Activated CD8-positive, alpha-beta T cell treated with anti-CD3 and anti-CD28 coated beads, Interleukin-2, amount 10 ng/mL, durations not matched to agents 7 days and 5 days (primary cell): ENCODE measurements around the gene FCN3. TPM values are rescaled to one million over a fixed set of nuclear protein-coding genes. Genes with fewer than 3 reads are reported as not detected.

Experiments used
- ATAC-seq: fragments of 150-1000 bp; cut with Tn5 transposase; one replicate; pipeline ENCODE4 v1.10.0; 2021; ENCODE audit warnings: moderate library complexity
- CTCF ChIA-PET: fragments of 350-600 bp; sonication (Branson Sonifier 250); formaldehyde crosslinking; loops from one replicate; lab custom pipeline; 2021; ENCODE audit warnings: antibody characterized with exemption; lab: Charles Lee
- POLR2A ChIA-PET: fragments of 350-600 bp; sonication (Branson Sonifier 250); formaldehyde crosslinking; loops from one replicate; lab custom pipeline; 2021; ENCODE audit warnings: antibody characterized with exemption; lab: Charles Lee
- DNase-seq: peaks from one replicate; pipeline ENCODE4 v3.0.0-alpha.2; 2020
- H3K27ac Mint-ChIP-seq: one replicate; pipeline ENCODE4 v1.8.0; 2021; ENCODE audit warnings: mild to moderate bottlenecking, mixed read lengths
- H3K27me3 Mint-ChIP-seq: one replicate; pipeline ENCODE4 v1.8.0; 2021; ENCODE audit warnings: low read depth, mixed read lengths
- H3K36me3 Mint-ChIP-seq: one replicate; pipeline ENCODE4 v1.8.0; 2021; ENCODE audit warnings: low read depth, mixed read lengths
- H3K4me1 Mint-ChIP-seq: one replicate; pipeline ENCODE4 v1.8.0; 2021; ENCODE audit warnings: low read depth, mixed read lengths
- H3K4me3 Mint-ChIP-seq: one replicate; pipeline ENCODE4 v1.8.0; 2021; ENCODE audit warnings: mild to moderate bottlenecking, mixed read lengths
- H3K9me3 Mint-ChIP-seq: one replicate; pipeline ENCODE4 v1.8.0; 2022; ENCODE audit warnings: mixed read lengths; ENCODE audit not compliant: insufficient read depth
- total RNA-seq, 2 experiments: library from RNA; stranded (reverse); gene quantifications; one replicate each; pipeline ENCODE4 v1.2.3, GENCODE V29; 2021

FCN3 gene
- total RNA-seq, 2 experiments from 2014 or later, result not detected

- DNase-seq, result no peak
- H3K4me1 Mint-ChIP-seq, result no peaks in the 10 kb centered on the region
- peak overlapping the region; percentile 20 for H3K27ac Mint-ChIP-seq
- H3K36me3 Mint-ChIP-seq, result no peaks in the 10 kb centered on the region
- POLR2A ChIA-PET, result no interaction called here
- ATAC-seq, result no peak
- no peaks in the 10 kb centered on the region for H3K9me3 Mint-ChIP-seq
- peaks cover 7% of the 10 kb centered on the region for H3K27me3 Mint-ChIP-seq
- no peak overlapping the region for H3K4me3 Mint-ChIP-seq
- CTCF ChIA-PET, result interaction anchor here (1.1 kb wide), 1 partner anchor 83 kb away, joined by 6 read pairs; no protein-coding TSS in a partner anchor
These were observed 5.0 kb upstream of the FCN3 start for GRCh38 chr1:27379564-27380122.

DNA sequence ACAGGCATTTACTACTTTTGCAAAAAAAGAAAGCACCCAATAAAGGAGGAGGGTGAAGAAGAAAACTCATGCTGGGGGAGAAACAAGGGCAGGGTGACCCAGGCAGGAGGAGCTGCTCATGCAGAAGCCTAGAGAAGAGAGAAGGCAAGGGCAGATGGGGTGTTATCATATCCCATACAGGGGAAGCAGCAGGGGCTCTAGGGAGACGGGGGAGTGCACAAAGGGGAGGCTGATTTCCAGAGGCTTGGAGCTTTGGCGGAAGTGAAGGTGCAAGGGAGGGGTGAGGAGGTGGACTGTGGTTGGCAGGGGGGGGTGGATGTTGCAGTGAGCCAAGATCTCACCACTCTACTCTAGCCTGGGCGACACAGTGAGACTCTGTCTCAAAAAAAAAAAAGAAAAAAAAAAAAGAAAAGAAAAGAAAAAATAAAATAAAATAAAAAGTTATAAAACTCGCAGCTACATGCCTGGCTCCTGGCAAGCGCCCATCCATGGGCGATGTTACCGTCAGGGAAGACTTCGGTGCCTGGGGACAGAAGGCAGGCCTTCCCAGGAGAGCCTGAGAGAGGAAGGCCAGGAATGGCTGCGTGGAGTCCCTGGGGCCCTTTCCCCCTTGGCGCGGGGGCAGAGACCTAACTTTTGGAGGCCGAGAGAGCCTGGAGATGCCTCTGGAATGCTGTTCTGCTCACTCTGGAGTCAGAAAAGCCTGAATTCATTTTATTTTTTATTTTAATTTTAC, 3.3 kb upstream of the FCN3 start:
- DNase-seq (no peak), ATAC-seq (no peak)
- Mint-ChIP-seq H3K27ac (no peak overlapping the region), H3K9me3 (no peaks in the 10 kb centered on the region), H3K27me3 (peaks cover 11% of the 10 kb centered on the region), H3K4me1 (no peaks in the 10 kb centered on the region), H3K36me3 (no peaks in the 10 kb centered on the region), H3K4me3 (no peak overlapping the region)
- CTCF ChIA-PET, result interaction anchor here (0.9 to 1.5 kb wide), 4 partner anchors 10 to 45 kb away, joined by 3 to 6 read pairs (median 4); partner anchors contain the start of gene MAP3K6
- POLR2A ChIA-PET, result interaction anchor here (0.7 kb wide), 1 partner anchor 22 kb away, joined by 3 read pairs; no protein-coding TSS in a partner anchor

DNA sequence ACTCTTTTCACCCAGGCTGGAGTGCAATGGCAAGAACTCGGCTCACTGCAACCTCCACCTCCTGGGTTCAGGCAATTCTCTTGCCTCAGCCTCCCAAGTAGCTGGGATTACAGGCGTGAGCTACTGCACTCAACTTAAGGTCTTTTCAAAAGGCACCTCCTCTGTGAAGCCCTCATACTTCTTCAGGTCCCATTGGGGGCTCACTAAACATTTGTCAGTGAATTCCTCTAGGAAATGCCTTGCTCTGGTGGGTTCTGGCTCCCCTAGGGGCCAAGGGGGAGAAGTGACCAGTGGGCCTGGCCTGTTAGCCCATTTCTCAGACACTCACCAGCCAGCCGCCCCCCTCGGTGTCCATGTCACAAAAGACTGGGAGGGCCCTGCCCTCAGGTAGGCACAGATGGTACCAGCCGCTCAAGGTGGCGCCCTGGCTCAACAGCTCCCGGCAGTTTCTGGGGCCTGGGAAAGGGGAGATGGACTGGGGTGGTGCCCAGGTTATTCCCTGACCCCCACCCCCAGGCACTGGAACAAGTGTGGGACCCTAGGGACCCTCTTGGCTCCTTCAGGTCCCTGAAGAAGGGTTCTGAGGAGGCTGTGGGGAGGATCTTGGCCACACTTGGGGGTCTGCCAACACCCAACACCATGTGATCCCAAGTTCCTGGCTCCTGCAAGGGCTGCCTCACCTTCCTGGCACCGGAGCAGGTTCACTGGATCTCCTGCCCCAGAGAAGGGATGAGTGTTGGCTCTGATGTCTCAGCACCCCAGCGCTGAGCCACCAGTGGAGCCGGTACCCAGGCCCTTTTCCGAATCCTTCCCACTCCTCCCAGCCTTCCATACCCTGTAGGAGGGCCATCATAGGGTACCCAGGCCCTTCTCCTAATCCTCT, 1.6 kb downstream of the FCN3 start:
- Mint-ChIP-seq H3K36me3 (no peaks in the 10 kb centered on the region), H3K9me3 (no peaks in the 10 kb centered on the region), H3K27me3 (peaks cover 4% of the 10 kb centered on the region), H3K4me1 (peaks cover 18% of the 10 kb centered on the region), H3K27ac (no peak overlapping the region), H3K4me3 (no peak overlapping the region)
- ChIA-PET CTCF (interaction anchor here (1.3 to 2.6 kb wide), 3 partner anchors 9 to 16 kb away, joined by 4 to 22 read pairs (median 4); no protein-coding TSS in a partner anchor), POLR2A (no interaction called here)
- ATAC-seq (no peak), DNase-seq (no peak)

DNA sequence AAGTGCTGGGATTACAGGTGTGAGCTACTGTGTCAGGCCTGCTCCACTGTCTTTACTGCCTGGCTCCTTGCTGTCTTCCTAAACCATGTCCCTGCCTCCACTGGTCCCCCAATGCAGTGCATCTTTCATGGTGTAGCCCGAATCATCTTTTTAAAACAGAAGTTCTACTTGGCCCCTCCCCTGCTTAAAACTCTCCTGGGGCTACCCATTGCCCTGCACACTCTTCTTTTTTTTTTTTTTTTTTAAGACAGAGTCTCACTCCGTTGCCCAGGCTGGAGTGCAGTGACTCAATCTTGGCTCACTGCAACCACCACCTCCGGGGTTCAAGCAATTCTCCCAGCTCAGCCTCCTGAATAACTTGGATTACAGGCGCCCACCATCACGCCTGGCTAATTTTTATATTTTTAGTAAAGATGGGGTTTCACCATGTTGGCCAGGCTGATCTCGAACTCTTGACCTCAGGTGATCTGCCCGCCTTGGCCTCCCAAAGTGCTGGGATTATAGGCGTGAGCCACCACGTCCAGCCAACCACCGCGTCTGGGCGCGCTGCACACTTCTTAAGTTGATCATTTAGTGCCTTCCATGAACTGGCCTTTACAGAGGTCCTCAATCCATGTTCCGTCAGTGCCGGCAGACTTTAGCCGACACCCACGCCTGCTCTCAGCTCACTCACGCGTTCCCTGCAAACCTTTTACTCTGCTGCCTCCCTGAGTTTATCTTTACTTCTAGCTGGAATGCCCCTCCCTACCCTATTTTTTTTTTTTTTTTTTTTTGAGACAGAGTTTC, 2.4 kb downstream of the FCN3 start:
- Mint-ChIP-seq H3K4me1 (peaks cover 24% of the 10 kb centered on the region), H3K27me3 (peaks cover 4% of the 10 kb centered on the region), H3K27ac (no peak overlapping the region), H3K36me3 (no peaks in the 10 kb centered on the region), H3K4me3 (no peak overlapping the region), H3K9me3 (no peaks in the 10 kb centered on the region)
- DNase-seq (no peak), ATAC-seq (no peak)
- CTCF ChIA-PET, result interaction anchor here (1.0 to 2.6 kb wide), 4 partner anchors 10 to 15 kb away, joined by 4 to 22 read pairs (median 4); no protein-coding TSS in a partner anchor
- POLR2A ChIA-PET, result no interaction called here

- Mint-ChIP-seq H3K27me3 (peaks cover 4% of the 10 kb centered on the region), H3K27ac (no peak overlapping the region), H3K4me1 (peaks cover 47% of the 10 kb centered on the region), H3K9me3 (no peaks in the 10 kb centered on the region), H3K4me3 (no peak overlapping the region), H3K36me3 (no peaks in the 10 kb centered on the region)
- ChIA-PET CTCF (interaction anchor here (0.7 to 2.6 kb wide), 5 partner anchors 12 to 324 kb away, joined by 3 to 15 read pairs (median 3); no protein-coding TSS in a partner anchor), POLR2A (interaction anchor here (0.8 kb wide), 1 partner anchor 25 kb away, joined by 3 read pairs; no protein-coding TSS in a partner anchor)
- no peak for ATAC-seq
- no peak for DNase-seq
These were observed 5.6 kb downstream of the FCN3 start for GRCh38 chr1:27368869-27369582.

DNA sequence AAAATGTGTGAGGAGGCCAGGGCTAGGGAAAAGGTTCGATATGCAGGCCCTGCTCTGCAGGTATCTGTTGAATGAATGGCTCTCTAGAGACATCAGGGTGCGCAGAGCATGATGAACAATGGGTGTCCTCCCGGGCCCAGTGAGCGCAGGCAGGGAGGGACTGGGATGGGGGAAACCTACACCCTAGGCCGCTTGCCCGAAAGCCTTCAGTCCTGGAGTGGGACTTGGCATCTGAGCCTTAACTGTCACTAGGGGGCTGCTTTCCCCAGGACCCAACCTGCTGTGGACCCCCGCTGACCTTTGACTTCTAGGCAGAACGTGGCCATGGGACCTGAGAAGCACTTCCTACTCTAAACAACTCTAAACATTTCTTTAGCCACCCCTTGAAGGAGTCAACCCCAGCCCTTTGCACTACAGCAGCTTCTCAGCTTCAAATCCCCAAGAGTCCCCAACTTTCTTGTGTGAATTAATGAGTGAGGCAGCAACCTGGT, 7.4 kb downstream of the FCN3 start:
- DNase-seq (no peak), ATAC-seq (no peak)
- Mint-ChIP-seq H3K9me3 (no peaks in the 10 kb centered on the region), H3K27me3 (no peaks in the 10 kb centered on the region), H3K4me3 (peak overlapping the region; percentile 66), H3K27ac (peak overlapping the region; percentile 3), H3K4me1 (peaks cover 53% of the 10 kb centered on the region), H3K36me3 (no peaks in the 10 kb centered on the region)
- POLR2A ChIA-PET, result interaction anchor here (1.0 kb wide), 1 partner anchor 24 kb away, joined by 3 read pairs; no protein-coding TSS in a partner anchor
- CTCF ChIA-PET, result interaction anchor here (0.7 to 3.6 kb wide), 18 partner anchors 9 to 239 kb away, joined by 3 to 58 read pairs (median 6); no protein-coding TSS in a partner anchor

DNA sequence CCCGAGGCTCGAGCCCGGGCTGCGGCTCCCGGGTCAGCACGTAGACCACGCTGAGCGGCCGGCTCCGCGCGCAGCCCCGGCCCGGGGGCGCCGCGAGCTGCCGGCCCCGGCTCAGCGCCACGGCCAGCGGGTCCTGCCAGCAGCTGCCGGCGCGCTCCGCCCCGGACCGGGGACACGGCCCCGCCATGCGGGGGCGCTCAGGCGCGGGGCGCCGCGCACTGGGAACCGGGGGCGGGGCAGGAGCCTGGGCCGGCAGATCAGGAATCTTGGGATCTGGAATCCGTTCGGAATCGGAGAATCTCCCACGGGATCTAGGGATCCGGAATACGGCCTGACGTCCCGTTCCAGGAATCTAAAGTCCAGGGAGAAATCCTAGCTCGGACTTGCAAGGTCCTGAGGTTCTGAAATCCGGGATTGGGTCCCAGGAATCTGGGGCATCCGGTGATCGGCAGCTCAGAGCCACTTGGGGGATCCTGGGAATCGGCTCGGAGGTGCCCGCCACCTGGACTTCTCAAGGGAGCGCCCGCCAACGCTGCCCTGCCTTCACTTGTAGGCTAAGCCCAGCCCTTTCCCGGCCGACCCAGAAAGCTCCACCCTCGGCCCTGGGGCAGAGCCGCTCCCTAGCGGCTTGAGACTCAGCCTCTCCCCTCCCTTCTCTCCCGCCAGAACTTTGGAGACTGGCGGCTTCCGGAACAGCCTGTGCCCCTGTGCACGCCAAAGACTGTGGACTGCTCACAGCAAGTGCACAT, 8.0 kb downstream of the FCN3 start, which contains the start of gene MAP3K6:
TSS of gene MAP3K6 (minus strand) at position 551 of the 749 bp plus-strand sequence. CDS start at position 187, 364 bp downstream.
- peak; percentile 52 for ATAC-seq

DNA sequence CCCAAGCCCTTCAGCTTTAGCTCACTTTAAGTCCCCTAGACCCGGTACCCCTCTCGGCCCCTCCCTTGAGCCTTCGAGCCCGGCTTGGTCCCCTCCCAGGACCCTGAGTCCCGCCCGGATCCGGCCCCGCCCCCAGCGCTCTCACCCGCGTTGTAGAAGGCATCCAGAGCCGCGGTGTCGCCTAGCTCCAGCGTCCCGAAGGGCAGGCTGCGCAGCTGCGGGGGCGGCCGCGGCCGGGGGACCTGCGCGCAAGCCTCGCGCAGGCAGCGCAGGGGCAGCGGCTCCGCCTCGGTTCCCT, 8.6 kb downstream of the FCN3 start:
- no peaks in the 10 kb centered on the region for H3K36me3 Mint-ChIP-seq
- H3K4me1 Mint-ChIP-seq, result peaks cover 55% of the 10 kb centered on the region
- CTCF ChIA-PET, result interaction anchor here (0.7 to 3.6 kb wide), 25 partner anchors 9 to 297 kb away, joined by 3 to 58 read pairs (median 5); partner anchors contain the start of genes AHDC1 and SYTL1
- no peaks in the 10 kb centered on the region for H3K9me3 Mint-ChIP-seq
- DNase-seq (peak; percentile 84), ATAC-seq (peak; percentile 75)
- H3K4me3 Mint-ChIP-seq, result peak overlapping the region; percentile 84
- no peaks in the 10 kb centered on the region for H3K27me3 Mint-ChIP-seq
- POLR2A ChIA-PET, result interaction anchor here (0.8 to 2.0 kb wide), 9 partner anchors 9 to 231 kb away, joined by 3 to 18 read pairs (median 4); partner anchors contain the start of gene SYTL1
- H3K27ac Mint-ChIP-seq, result peak overlapping the region; percentile 84

More for the DNA sequence above, 8.0 kb downstream of the FCN3 start, which contains the start of gene MAP3K6:
- Mint-ChIP-seq H3K4me3 (peak within 1 kb of the TSS; percentile 84), H3K36me3 (no peaks in the 10 kb centered on the region), H3K9me3 (no peaks in the 10 kb centered on the region), H3K27me3 (no peaks in the 10 kb centered on the region), H3K27ac (peak within 1 kb of the TSS; percentile 84), H3K4me1 (peaks cover 53% of the 10 kb centered on the region)
- ChIA-PET POLR2A (interaction anchor here (0.8 to 2.0 kb wide), 5 partner anchors 10 to 230 kb away, joined by 3 to 18 read pairs (median 3); partner anchors contain the start of gene SYTL1), CTCF (interaction anchor here (0.7 to 3.6 kb wide), 27 partner anchors 9 to 240 kb away, joined by 3 to 58 read pairs (median 5); partner anchors contain the start of genes AHDC1 and SYTL1)
- peak; percentile 52 for DNase-seq

- H3K27ac Mint-ChIP-seq, result peak overlapping the region; percentile 84
- DNase-seq, result peak; percentile 88
- peak; percentile 74 for ATAC-seq
- CTCF ChIA-PET, result interaction anchor here (0.7 to 3.6 kb wide), 27 partner anchors 9 to 304 kb away, joined by 3 to 58 read pairs (median 5); partner anchors contain the start of genes AHDC1 and SYTL1
- POLR2A ChIA-PET, result interaction anchor here (0.6 to 2.0 kb wide), 9 partner anchors 8 to 231 kb away, joined by 3 to 18 read pairs (median 4); partner anchors contain the start of genes FCN3 and SYTL1
- H3K27me3 Mint-ChIP-seq, result no peaks in the 10 kb centered on the region
- peaks cover 55% of the 10 kb centered on the region for H3K4me1 Mint-ChIP-seq
- H3K36me3 Mint-ChIP-seq, result no peaks in the 10 kb centered on the region
- peak overlapping the region; percentile 84 for H3K4me3 Mint-ChIP-seq
- no peaks in the 10 kb centered on the region for H3K9me3 Mint-ChIP-seq
These were observed 9.1 kb downstream of the FCN3 start for GRCh38 chr1:27365372-27366112.
